HCT116 (cell line): ENCODE data around the gene ITGA11. TPM values are rescaled to one million over a fixed set of nuclear protein-coding genes. Genes with fewer than 3 reads are reported as not detected.

Source experiments
- ATAC-seq: fragments of 200-7000 bp; cut with Tn5 transposase; 2 replicates; pipeline ENCODE4 v1.9.1; 2020; ENCODE audit warnings: mild to moderate bottlenecking, moderate library complexity
- BruUV-seq: library from RNA; stranded (reverse); fragments of 400-500 nt; replicated peaks from 2 replicates; lab custom pipeline; 2021; lab: Mats Ljungman, UMichigan
- CTCF ChIA-PET: fragments of 300-600 bp; sonication (Branson Sonifier 250); formaldehyde crosslinking; loops from one replicate; lab custom pipeline; 2021; ENCODE audit warnings: antibody characterized with exemption; lab: Charles Lee
- POLR2A ChIA-PET: fragments of 300-600, 350-600 bp; sonication (Branson Sonifier 250); formaldehyde crosslinking; loops from one replicate; lab custom pipeline; 2021; ENCODE audit warnings: antibody characterized with exemption; lab: Charles Lee
- RAD21 ChIA-PET, 2 experiments: fragments of 300-600 bp; sonication (Branson Sonifier 250); formaldehyde crosslinking; loops; one replicate each; lab custom pipeline; 2023; ENCODE audit warnings: low total read pairs in 2 of 2; ENCODE audit not compliant: uncharacterized antibody in 2 of 2, unreplicated experiment in 2 of 2, low non-redundant PET in 1 of 2; lab: Charles Lee
- DNase-seq: peaks from one replicate; pipeline ENCODE4 v3.0.0-alpha.2; 2010; ENCODE audit warnings: low read depth, low spot score
- H2AFZ ChIP-seq: fragments of 200-600 bp; shearing (Covaris generic), sonication (generic); 2 replicates; pipeline ENCODE4 v1.6.1; 2017; ENCODE audit warnings: low read depth, mixed run types, mixed read lengths, antibody characterized with exemption, low read length; ENCODE audit not compliant: poor library complexity, severe bottlenecking
- H3K27ac ChIP-seq: 2 replicates; pipeline ENCODE4 v1.5.1; 2012; ENCODE audit warnings: low read depth, low read length
- H3K27me3 ChIP-seq: fragments of 200-600 bp; sonication (generic); 2 replicates; pipeline ENCODE4 v1.6.1; 2016; ENCODE audit warnings: mixed run types, low read length, mixed read lengths; ENCODE audit not compliant: insufficient read depth
- H3K36me3 ChIP-seq, 2 experiments: fragments of 200-500 bp in 1 of 2; fragments of 200-600 bp in 1 of 2; sonication (Bioruptor generic) in 1 of 2; sonication (generic) in 1 of 2; 2 replicates each; pipeline versions ENCODE4 v1.5.1 to v1.6.1; 2014 to 2016; ENCODE audit warnings: low read length in 2 of 2, inconsistent platforms in 1 of 2, mixed read lengths in 1 of 2, mixed run types in 1 of 2; ENCODE audit not compliant: insufficient read depth in 2 of 2, control insufficient read depth in 1 of 2
- H3K4me1 ChIP-seq, 2 experiments: fragments of 200-600 bp in 1 of 2; sonication (generic) in 1 of 2; 2 replicates each; pipeline versions ENCODE4 v1.5.1 to v1.6.1; 2012 to 2017; ENCODE audit warnings: low read length in 2 of 2, inconsistent platforms in 1 of 2, mild to moderate bottlenecking in 1 of 2, mixed read lengths in 1 of 2, mixed run types in 1 of 2, moderate library complexity in 1 of 2; ENCODE audit not compliant: insufficient read depth in 2 of 2, control insufficient read depth in 1 of 2
- H3K4me2 ChIP-seq: fragments of 200-600 bp; sonication (generic); 2 replicates; pipeline ENCODE4 v1.6.1; 2017; ENCODE audit warnings: mixed run types, low read length, mixed read lengths
- H3K4me3 ChIP-seq, 2 experiments: fragments of 200-600 bp in 1 of 2; sonication (generic) in 1 of 2; replicated peaks in 1 of 2; 2 replicates each; pipeline ENCODE4 v1.5.1; 2011 to 2016; ENCODE audit warnings: low read length in 2 of 2, control low read depth in 1 of 2, low read depth in 1 of 2, mild to moderate bottlenecking in 1 of 2, mixed read lengths in 1 of 2, mixed run types in 1 of 2
- H3K79me2 ChIP-seq: fragments of 200-600 bp; sonication (generic); 2 replicates; pipeline ENCODE4 v1.6.1; 2017; ENCODE audit warnings: mild to moderate bottlenecking, mixed run types, low read length, moderate library complexity, mixed read lengths; ENCODE audit not compliant: insufficient read depth
- H3K9ac ChIP-seq: fragments of 200-600 bp; sonication (generic); 2 replicates; pipeline ENCODE4 v1.6.1; 2016; ENCODE audit warnings: low read length, mixed read lengths
- H3K9me2 ChIP-seq: fragments of 200-600 bp; sonication (generic), shearing (Covaris generic); 2 replicates; pipeline ENCODE4 v1.6.1; 2017; ENCODE audit warnings: mixed run types, mild to moderate bottlenecking, moderate library complexity; ENCODE audit not compliant: insufficient read depth
- H3K9me3 ChIP-seq, 2 experiments: fragments of 200-500 bp in 1 of 2; fragments of 200-600 bp in 1 of 2; sonication (Bioruptor generic) in 1 of 2; sonication (generic) in 1 of 2; 2 replicates each; pipeline ENCODE4 v1.6.1; 2014 to 2017; ENCODE audit warnings: low read length in 2 of 2, mixed read lengths in 2 of 2, inconsistent platforms in 1 of 2, low read depth in 1 of 2, mild to moderate bottlenecking in 1 of 2, mixed run types in 1 of 2, moderate library complexity in 1 of 2; ENCODE audit not compliant: control insufficient read depth in 1 of 2, insufficient read depth in 1 of 2
- H4K20me1 ChIP-seq: fragments of 200-600 bp; sonication (generic), shearing (Covaris generic); 2 replicates; pipeline ENCODE4 v1.6.1; 2017; ENCODE audit warnings: mixed run types, mild to moderate bottlenecking, moderate library complexity; ENCODE audit not compliant: insufficient read depth
- CBX3 ChIP-seq: IDR thresholded peaks from 2 replicates; pipeline ENCODE4 v1.6.1; 2012; ENCODE audit warnings: low read depth
- CEBPB ChIP-seq: IDR thresholded peaks from 2 replicates; pipeline ENCODE4 v1.6.1; 2012; ENCODE audit warnings: low read depth
- EGR1 ChIP-seq: IDR thresholded peaks from 2 replicates; pipeline ENCODE4 v1.6.1; 2012; ENCODE audit warnings: low read depth
- POLR2A ChIP-seq: IDR thresholded peaks from 2 replicates; pipeline ENCODE4 v1.7.0; 2011; ENCODE audit warnings: borderline replicate concordance; ENCODE audit not compliant: insufficient read depth, insufficient read length; ENCODE audit errors: extremely low read depth
- POLR2AphosphoS5 ChIP-seq: IDR thresholded peaks from 2 replicates; pipeline ENCODE4 v1.6.1; 2011; ENCODE audit warnings: mild to moderate bottlenecking, low read depth, low read length, moderate library complexity
- REST ChIP-seq: IDR thresholded peaks from 2 replicates; pipeline ENCODE4 v1.6.1; 2012; ENCODE audit warnings: low read depth
- SRF ChIP-seq: IDR thresholded peaks from 2 replicates; pipeline ENCODE4 v1.6.1; 2012; ENCODE audit warnings: low read depth
- ZNF274 ChIP-seq: fragments of 200-500 bp; sonication (Bioruptor generic); IDR thresholded peaks from 2 replicates; pipeline ENCODE4 v1.6.1; 2014; ENCODE audit warnings: mild to moderate bottlenecking, low read depth, low read length, inconsistent platforms
- intact Hi-C: fragments of 100-400 bp; cut with micrococcal nuclease; formaldehyde crosslinking; loops from 2 replicates; pipeline ENCODE4 v1.10.0; 2022
- total RNA-seq: library from RNA; stranded (reverse); gene quantifications from one replicate; pipeline ENCODE4 v1.2.1, GENCODE V29; 2021; ENCODE audit not compliant: unreplicated experiment
- TF ChIP-seq, protein P1 (sequence below): IDR thresholded peaks from 2 replicates; pipeline ENCODE4 v1.6.1; 2011; ENCODE audit warnings: mild to moderate bottlenecking, low read length, moderate library complexity; ENCODE audit not compliant: insufficient replicate concordance; ENCODE audit errors: extremely low read depth
- TF ChIP-seq, protein P2 (sequence below): IDR thresholded peaks from 2 replicates; pipeline ENCODE4 v1.6.1; 2012
- TF ChIP-seq, protein P3 (sequence below): IDR thresholded peaks from 2 replicates; pipeline ENCODE4 v1.6.1; 2012

ITGA11 gene
- total RNA-seq, 1 experiment from 2014 or later: not detected

DNA sequence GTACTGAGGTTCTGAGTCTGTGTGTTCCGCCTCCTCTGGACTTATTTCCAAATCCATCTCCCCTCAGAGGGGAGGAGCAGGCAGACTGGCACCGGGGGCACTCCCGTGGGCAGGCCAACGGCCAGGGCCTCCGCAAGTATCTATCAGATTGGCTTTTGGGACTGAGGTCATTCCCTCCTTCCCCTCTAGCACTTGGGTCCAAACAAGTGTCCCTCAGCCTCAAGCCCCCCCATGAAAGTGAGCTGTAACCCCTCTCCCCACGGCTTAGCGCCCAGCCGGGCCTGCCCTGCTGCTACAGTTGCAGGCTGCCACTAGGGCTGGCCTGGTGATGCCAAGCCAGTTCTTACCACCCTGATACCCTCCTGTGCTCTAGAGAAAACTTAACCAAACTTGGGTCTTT is 17.4 kb downstream of the ITGA11 start:
- Histone ChIP-seq H3K27me3 (no peaks in the 10 kb centered on the region), H4K20me1 (no peaks in the 10 kb centered on the region), H3K4me3 (no peak overlapping the region), H3K27ac (no peak overlapping the region), H3K4me2 (no peak overlapping the region), H3K36me3 (no peaks in the 10 kb centered on the region), H3K9me3 (no peaks in the 10 kb centered on the region), H3K9ac (no peak overlapping the region), H2AFZ (no peak overlapping the region), H3K9me2 (no peaks in the 10 kb centered on the region), H3K79me2 (no peaks in the 10 kb centered on the region), H3K4me1 (no peaks in the 10 kb centered on the region)
- RAD21 ChIA-PET: no interaction called here
- intact Hi-C loops: no loop called here
- TF ChIP-seq, protein P1, sequence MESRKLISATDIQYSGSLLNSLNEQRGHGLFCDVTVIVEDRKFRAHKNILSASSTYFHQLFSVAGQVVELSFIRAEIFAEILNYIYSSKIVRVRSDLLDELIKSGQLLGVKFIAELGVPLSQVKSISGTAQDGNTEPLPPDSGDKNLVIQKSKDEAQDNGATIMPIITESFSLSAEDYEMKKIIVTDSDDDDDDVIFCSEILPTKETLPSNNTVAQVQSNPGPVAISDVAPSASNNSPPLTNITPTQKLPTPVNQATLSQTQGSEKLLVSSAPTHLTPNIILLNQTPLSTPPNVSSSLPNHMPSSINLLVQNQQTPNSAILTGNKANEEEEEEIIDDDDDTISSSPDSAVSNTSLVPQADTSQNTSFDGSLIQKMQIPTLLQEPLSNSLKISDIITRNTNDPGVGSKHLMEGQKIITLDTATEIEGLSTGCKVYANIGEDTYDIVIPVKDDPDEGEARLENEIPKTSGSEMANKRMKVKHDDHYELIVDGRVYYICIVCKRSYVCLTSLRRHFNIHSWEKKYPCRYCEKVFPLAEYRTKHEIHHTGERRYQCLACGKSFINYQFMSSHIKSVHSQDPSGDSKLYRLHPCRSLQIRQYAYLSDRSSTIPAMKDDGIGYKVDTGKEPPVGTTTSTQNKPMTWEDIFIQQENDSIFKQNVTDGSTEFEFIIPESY: no peak
- no peak for TF ChIP-seq POLR2A
- TF ChIP-seq CEBPB: no peak
- TF ChIP-seq, protein P2, sequence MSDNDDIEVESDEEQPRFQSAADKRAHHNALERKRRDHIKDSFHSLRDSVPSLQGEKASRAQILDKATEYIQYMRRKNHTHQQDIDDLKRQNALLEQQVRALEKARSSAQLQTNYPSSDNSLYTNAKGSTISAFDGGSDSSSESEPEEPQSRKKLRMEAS: no peak
- no peak for TF ChIP-seq CBX3
- TF ChIP-seq, protein P3, sequence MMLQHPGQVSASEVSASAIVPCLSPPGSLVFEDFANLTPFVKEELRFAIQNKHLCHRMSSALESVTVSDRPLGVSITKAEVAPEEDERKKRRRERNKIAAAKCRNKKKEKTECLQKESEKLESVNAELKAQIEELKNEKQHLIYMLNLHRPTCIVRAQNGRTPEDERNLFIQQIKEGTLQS: no peak
- no peak for TF ChIP-seq REST
- no peak for TF ChIP-seq EGR1
- TF ChIP-seq ZNF274: no peak
- TF ChIP-seq POLR2AphosphoS5: no peak
- TF ChIP-seq SRF: no peak
- CTCF ChIA-PET: no interaction called here
- POLR2A ChIA-PET: no interaction called here
- BruUV-seq: no TSS peak
- ATAC-seq (no peak), DNase-seq (no peak)
